Naive thymus-derived CD4-positive, alpha-beta T cell (primary cell): ENCODE results near the gene ASCC3. TPM values are rescaled to one million over a fixed set of nuclear protein-coding genes. Genes with fewer than 3 reads are reported as not detected.

Experiments used
- ATAC-seq: fragments of 150-1000 bp; cut with Tn5 transposase; 2 replicates; pipeline ENCODE4 v1.10.0; 2021; ENCODE audit warnings: mild to moderate bottlenecking, moderate library complexity
- CTCF ChIA-PET: fragments of 350-600 bp; sonication (Branson Sonifier 250); formaldehyde crosslinking; loops from one replicate; lab custom pipeline; 2021; ENCODE audit warnings: antibody characterized with exemption; lab: Charles Lee
- POLR2A ChIA-PET: fragments of 350-600 bp; sonication (Branson Sonifier 250); formaldehyde crosslinking; loops from one replicate; lab custom pipeline; 2021; ENCODE audit warnings: antibody characterized with exemption, inconsistent platforms; lab: Charles Lee
- DNase-seq, 9 donors: peaks; one replicate each; pipeline versions ENCODE4 v3.0.0 to v3.0.0-alpha.2; 2020 to 2022; ENCODE audit warnings: mixed read lengths in 1 of 9
- H3K27ac ChIP-seq: one replicate; pipeline ENCODE4 v1.7.0; 2013; ENCODE audit warnings: mild to moderate bottlenecking, low read depth, low read length, moderate library complexity
- H3K27me3 ChIP-seq, 2 donors: one replicate each; pipeline ENCODE4 v1.7.0; 2013; ENCODE audit warnings: low read length in 2 of 2, mild to moderate bottlenecking in 2 of 2, moderate library complexity in 2 of 2; ENCODE audit not compliant: control insufficient read depth in 2 of 2, insufficient read depth in 2 of 2
- H3K36me3 ChIP-seq, 3 experiments: 1 replicate in 2 of 3; 2 replicates in 1 of 3; pipeline ENCODE4 v1.7.0; 2013; ENCODE audit warnings: low read length in 3 of 3, mild to moderate bottlenecking in 3 of 3, moderate library complexity in 1 of 3; ENCODE audit not compliant: insufficient read depth in 3 of 3, control insufficient read depth in 2 of 3
- H3K4me1 ChIP-seq, 2 donors: one replicate each; pipeline ENCODE4 v1.7.0; 2013; ENCODE audit warnings: low read length in 2 of 2, mild to moderate bottlenecking in 2 of 2, moderate library complexity in 1 of 2; ENCODE audit not compliant: control insufficient read depth in 2 of 2, insufficient read depth in 2 of 2
- H3K4me3 ChIP-seq: 2 replicates; pipeline ENCODE4 v1.7.0; 2013; ENCODE audit warnings: mild to moderate bottlenecking, low read length
- H3K9me3 ChIP-seq, 3 experiments: 1 replicate in 2 of 3; 2 replicates in 1 of 3; pipeline ENCODE4 v1.7.0; 2013; ENCODE audit warnings: low read length in 3 of 3; ENCODE audit not compliant: control insufficient read depth in 2 of 3
- H3K27ac Mint-ChIP-seq, 9 donors: one replicate each; pipeline ENCODE4 v1.8.0; 2020 to 2022; ENCODE audit warnings: mixed read lengths in 9 of 9, mild to moderate bottlenecking in 8 of 9, moderate library complexity in 5 of 9, inconsistent platforms in 2 of 9
- H3K27me3 Mint-ChIP-seq, 5 donors: one replicate each; pipeline ENCODE4 v1.8.0; 2021 to 2022; ENCODE audit warnings: mixed read lengths in 5 of 5, mild to moderate bottlenecking in 1 of 5
- H3K36me3 Mint-ChIP-seq, 5 donors: one replicate each; pipeline ENCODE4 v1.8.0; 2020 to 2022; ENCODE audit warnings: mixed read lengths in 5 of 5, mild to moderate bottlenecking in 3 of 5, inconsistent platforms in 1 of 5
- H3K4me1 Mint-ChIP-seq, 7 donors: one replicate each; pipeline ENCODE4 v1.8.0; 2020 to 2022; ENCODE audit warnings: mixed read lengths in 7 of 7, mild to moderate bottlenecking in 3 of 7, inconsistent platforms in 1 of 7
- H3K4me3 Mint-ChIP-seq, 10 donors: one replicate each; pipeline ENCODE4 v1.8.0; 2020 to 2022; ENCODE audit warnings: mild to moderate bottlenecking in 10 of 10, mixed read lengths in 10 of 10, moderate library complexity in 6 of 10, inconsistent platforms in 2 of 10
- H3K9me3 Mint-ChIP-seq, 11 donors: one replicate each; pipeline ENCODE4 v1.8.0; 2020 to 2022; ENCODE audit warnings: mixed read lengths in 11 of 11, mild to moderate bottlenecking in 4 of 11, inconsistent platforms in 1 of 11, moderate library complexity in 1 of 11
- intact Hi-C, 2 donors: fragments of 100-400 bp; cut with micrococcal nuclease; formaldehyde crosslinking; loops; one replicate each; pipeline ENCODE4 v1.15.1; 2023
- polyA plus RNA-seq, 2 donors: library from polyadenylated mRNA; unstranded; fragments of 300-500 nt; fragmentation: Illumina TruSeq; gene quantifications; one replicate each; pipeline ENCODE4 v1.2.3, GENCODE V29; 2021
- total RNA-seq, 6 experiments: library from RNA in 5 of 6; stranded (reverse) in 5 of 6; gene quantifications; 1 replicate in 5 of 6; 2 replicates in 1 of 6; pipeline ENCODE4 v1.2.3 and lab custom pipeline; 2021 to 2026

ASCC3 gene
- total and polyA plus RNA-seq, 7 experiments from 2014 or later, result 19.6 to 73.8 (median 41.6) TPM

DNA sequence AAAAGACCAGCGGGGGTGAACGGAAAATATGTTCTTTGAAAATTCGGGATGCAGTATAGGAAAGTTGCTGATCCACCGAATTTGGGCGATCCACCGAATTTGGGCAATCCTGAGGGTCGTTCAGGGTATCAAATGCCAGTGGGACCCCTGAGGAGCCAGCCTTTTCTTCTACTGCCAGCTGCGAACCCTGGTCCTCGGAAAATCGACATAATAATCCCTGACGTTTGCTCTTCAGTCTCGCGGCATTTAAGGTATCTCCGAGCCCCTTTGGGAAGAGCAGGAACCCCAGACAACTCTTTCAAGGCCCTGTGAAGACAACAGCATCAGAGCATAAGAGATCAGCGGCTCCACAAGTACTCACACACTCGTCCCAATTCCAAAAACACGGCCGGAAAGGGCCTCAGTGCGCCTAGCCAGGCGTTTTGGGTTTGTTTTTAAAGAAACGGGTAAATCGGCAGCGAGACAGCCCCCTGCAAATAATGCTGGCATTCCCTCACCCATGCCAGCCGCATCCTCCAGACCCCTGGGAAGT is 417.4 kb downstream of the ASCC3 start:
- ChIA-PET POLR2A (no interaction called here), CTCF (no interaction called here)
- peaks cover 86 to 94% (median 88%) of the 10 kb centered on the region in 5 donors for H3K27me3 Mint-ChIP-seq
- Histone ChIP-seq H3K4me1 (peaks cover 6 to 15% of the 10 kb centered on the region in 2 donors), H3K36me3 (no peaks in the 10 kb centered on the region), H3K4me3 (no peak overlapping the region), H3K27ac (no peak overlapping the region), H3K27me3 (peaks cover 33 to 80% of the 10 kb centered on the region in 2 donors), H3K9me3 (peaks cover 0 to 16% (median 0%) of the 10 kb centered on the region in 3 experiments)
- peak overlapping the region in 4 of 10 donors; percentile 6 to 54 (median 31) for H3K4me3 Mint-ChIP-seq
- peak overlapping the region in 2 of 9 donors; percentile 10 to 78 for H3K27ac Mint-ChIP-seq
- peaks cover 7 to 47% (median 24%) of the 10 kb centered on the region in 7 donors for H3K4me1 Mint-ChIP-seq
- DNase-seq (no peak), ATAC-seq (no peak)
- intact Hi-C loops, result no loop called here
- H3K36me3 Mint-ChIP-seq, result peaks cover 0 to 13% (median 10%) of the 10 kb centered on the region in 5 donors
- peaks cover 2 to 73% (median 40%) of the 10 kb centered on the region in 11 donors for H3K9me3 Mint-ChIP-seq

DNA sequence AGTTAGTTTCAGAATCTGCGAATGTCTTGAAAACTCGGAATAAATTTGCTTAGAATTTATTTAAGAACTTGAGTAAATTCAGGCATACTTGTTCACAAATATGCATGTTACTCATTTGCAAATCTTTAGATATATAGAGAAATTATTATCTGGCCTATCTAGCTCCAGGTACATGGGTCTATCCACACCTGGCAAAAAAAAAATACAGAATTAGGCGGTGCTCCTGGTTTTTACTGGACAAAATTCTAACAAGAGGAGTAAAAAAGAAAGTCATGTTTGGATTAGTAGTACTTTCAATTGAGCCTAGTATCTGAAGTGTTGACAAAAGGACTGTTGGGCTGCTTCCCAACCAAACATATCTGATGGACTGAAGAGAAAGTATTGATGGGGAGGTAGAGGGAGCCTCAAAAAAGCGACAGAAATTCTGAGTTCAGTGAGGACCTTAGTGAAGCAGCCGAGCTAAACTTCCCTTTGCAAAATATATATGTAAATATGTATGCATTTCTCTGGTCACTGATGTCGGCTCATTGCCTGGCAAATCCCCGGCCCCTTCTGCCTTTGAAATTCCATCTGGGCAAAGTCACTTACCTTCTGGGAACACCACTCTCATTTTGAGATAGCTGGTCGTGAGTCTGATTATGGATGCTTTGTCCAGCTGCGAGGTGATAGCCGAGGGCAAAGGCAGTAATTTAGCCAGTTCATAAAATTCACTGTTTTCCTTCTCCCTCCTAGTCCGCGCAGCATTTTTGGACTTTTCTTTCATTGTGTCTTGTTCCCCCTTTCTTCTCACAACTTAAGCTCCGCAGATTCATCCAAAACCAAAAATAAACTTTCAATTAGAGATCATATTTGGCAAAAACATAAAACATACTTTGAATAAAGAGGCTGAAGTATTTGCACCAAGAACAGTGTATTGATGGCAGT is 418.2 kb downstream of the ASCC3 start:
- ATAC-seq (no peak), DNase-seq (no peak)
- peaks cover 33 to 82% of the 10 kb centered on the region in 2 donors for H3K27me3 ChIP-seq
- ChIA-PET POLR2A (no interaction called here), CTCF (no interaction called here)
- H3K9me3 ChIP-seq, result peaks cover 0 to 18% (median 0%) of the 10 kb centered on the region in 3 experiments
- no peak overlapping the region for H3K4me3 ChIP-seq
- peaks cover 80 to 95% (median 86%) of the 10 kb centered on the region in 5 donors for H3K27me3 Mint-ChIP-seq
- peaks cover 6 to 15% of the 10 kb centered on the region in 2 donors for H3K4me1 ChIP-seq
- peak overlapping the region in 2 of 9 donors; percentile 10 to 78 for H3K27ac Mint-ChIP-seq
- H3K36me3 Mint-ChIP-seq, result peaks cover 0 to 14% (median 9%) of the 10 kb centered on the region in 5 donors
- no peaks in the 10 kb centered on the region for H3K36me3 ChIP-seq
- peak overlapping the region in 4 of 10 donors; percentile 6 to 54 (median 18) for H3K4me3 Mint-ChIP-seq
- intact Hi-C loops, result no loop called here
- H3K27ac ChIP-seq, result no peak overlapping the region
- H3K9me3 Mint-ChIP-seq, result peaks cover 2 to 75% (median 37%) of the 10 kb centered on the region in 11 donors
- peaks cover 7 to 45% (median 24%) of the 10 kb centered on the region in 7 donors for H3K4me1 Mint-ChIP-seq

DNA sequence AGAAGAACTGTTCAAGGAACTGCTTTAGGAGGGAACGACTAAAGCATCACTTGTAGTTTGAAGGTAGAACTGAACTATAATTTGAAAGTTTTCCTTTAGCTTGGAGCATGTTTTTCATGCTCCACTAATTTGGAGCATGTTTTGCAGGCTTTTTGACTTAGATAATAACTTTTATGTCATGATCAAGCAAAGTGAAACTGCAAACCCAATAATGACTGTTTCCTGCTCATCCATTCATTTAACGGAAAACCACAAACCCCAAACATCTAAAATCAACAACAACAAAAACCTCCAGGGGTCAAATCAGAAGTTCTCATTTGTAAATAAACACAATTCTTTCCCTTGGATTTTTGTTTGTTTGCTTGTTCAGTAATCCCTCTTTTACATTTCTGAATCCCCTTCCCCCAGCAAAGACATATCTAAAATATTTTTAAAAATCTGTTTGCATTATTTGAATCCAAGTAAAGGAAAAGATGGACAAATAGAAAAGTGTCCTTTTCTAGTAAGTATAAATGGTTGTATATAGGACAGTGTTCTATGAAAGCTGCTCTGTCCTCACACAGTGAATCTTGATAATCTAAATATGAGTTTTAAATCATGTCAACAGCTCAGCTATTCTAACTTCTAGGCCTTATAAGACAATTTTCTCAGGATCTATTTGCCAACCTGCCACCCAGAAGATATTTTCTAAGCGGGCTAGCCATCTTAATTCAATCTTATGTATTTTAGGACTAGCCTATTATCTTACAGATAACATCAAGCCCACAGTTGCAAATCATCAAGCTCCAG is 419.0 kb downstream of the ASCC3 start:
- Mint-ChIP-seq H3K27me3 (peaks cover 75 to 95% (median 86%) of the 10 kb centered on the region in 5 donors), H3K27ac (peak overlapping the region in 1 of 9 donors; percentile 73), H3K4me3 (peak overlapping the region in 4 of 10 donors; percentile 5 to 21 (median 9)), H3K4me1 (peaks cover 7 to 38% (median 23%) of the 10 kb centered on the region in 7 donors), H3K9me3 (peaks cover 4 to 75% (median 33%) of the 10 kb centered on the region in 11 donors), H3K36me3 (peaks cover 0 to 15% (median 7%) of the 10 kb centered on the region in 5 donors)
- no peak overlapping the region for H3K4me3 ChIP-seq
- CTCF ChIA-PET, result no interaction called here
- DNase-seq, result no peak
- H3K36me3 ChIP-seq, result no peaks in the 10 kb centered on the region
- H3K9me3 ChIP-seq, result peaks cover 0 to 26% (median 0%) of the 10 kb centered on the region in 3 experiments
- no peak for ATAC-seq
- no peak overlapping the region for H3K27ac ChIP-seq
- POLR2A ChIA-PET, result no interaction called here
- intact Hi-C loops, result loop anchor here in 1 of 2 donors (2.0 kb wide), 1 partner anchor 851 kb away; no protein-coding TSS in a partner anchor
- H3K4me1 ChIP-seq, result peaks cover 6 to 15% of the 10 kb centered on the region in 2 donors
- peaks cover 37 to 75% of the 10 kb centered on the region in 2 donors for H3K27me3 ChIP-seq

DNA sequence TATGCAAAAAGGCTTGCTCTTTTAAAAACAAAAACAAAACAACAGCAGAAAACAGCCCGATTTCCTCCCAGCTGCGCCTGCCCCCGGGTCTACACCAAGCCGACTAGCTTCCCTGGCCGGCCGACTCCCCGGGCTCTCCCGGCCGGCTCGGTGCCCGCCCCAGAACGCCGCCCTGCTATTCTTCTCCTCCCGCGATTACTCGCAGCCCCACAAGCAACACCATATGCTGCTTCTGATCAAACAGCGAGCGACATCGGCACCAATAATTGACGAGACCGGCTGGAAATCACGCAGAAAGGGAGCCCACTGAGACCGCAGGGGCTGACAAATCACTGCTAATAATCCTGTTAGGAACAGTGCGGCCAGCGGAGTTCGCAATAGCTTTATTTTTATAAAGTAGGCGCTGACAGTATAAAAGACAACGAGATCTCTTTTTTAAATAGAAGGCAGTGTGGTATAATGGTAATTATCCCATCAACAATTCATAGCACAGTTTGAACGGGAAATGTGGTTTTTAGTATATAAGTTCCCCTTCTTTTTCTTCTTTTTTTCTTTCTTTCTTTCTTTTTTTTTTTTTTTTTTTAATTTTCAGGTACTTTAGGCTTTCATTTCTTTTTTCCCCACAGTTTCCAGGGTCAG is 419.7 kb downstream of the ASCC3 start:
- ChIA-PET CTCF (no interaction called here), POLR2A (no interaction called here)
- no peak overlapping the region for H3K4me3 ChIP-seq
- Mint-ChIP-seq H3K4me3 (peak overlapping the region in 4 of 10 donors; percentile 12 to 29 (median 22)), H3K36me3 (peaks cover 0 to 15% (median 7%) of the 10 kb centered on the region in 5 donors), H3K27me3 (peaks cover 75 to 95% (median 86%) of the 10 kb centered on the region in 5 donors), H3K9me3 (peaks cover 4 to 75% (median 36%) of the 10 kb centered on the region in 11 donors), H3K4me1 (peaks cover 4 to 31% (median 17%) of the 10 kb centered on the region in 7 donors), H3K27ac (peak overlapping the region in 1 of 9 donors; percentile 38)
- H3K27me3 ChIP-seq, result peaks cover 41 to 74% of the 10 kb centered on the region in 2 donors
- no peak overlapping the region for H3K27ac ChIP-seq
- DNase-seq (no peak), ATAC-seq (no peak)
- peaks cover 6 to 9% of the 10 kb centered on the region in 2 donors for H3K4me1 ChIP-seq
- H3K9me3 ChIP-seq, result peaks cover 0 to 21% (median 0%) of the 10 kb centered on the region in 3 experiments
- intact Hi-C loops, result loop anchor here in 1 of 2 donors (2.0 kb wide), 1 partner anchor 851 kb away; no protein-coding TSS in a partner anchor
- H3K36me3 ChIP-seq, result no peaks in the 10 kb centered on the region

DNA sequence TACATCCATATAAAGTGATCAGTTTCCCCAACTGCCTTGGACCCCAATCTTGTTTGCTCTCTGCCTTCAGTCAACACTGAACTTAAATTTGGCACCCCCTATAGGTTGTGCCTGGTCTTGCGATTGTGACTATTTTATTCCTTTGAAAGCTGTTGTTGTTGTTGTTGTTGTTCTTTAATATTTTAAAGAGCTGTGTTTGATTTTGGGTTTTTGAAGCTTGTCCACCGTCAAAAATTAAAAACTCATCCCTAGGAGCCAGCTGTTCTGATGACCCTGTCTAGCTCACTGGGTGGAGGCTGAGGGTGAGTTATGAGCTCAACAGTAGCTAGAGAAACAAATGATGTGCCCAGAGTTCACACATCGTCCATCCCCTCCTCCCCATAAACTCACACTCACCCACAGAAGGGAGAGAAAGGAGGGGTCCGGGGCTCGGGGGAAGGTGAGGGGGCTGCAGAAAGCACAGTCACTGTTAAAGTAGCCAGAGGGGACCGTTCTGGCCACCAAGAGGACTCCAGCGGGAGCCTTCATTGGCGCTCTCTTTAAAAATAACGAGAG is 420.4 kb downstream of the ASCC3 start:
- DNase-seq, result no peak
- H3K4me1 ChIP-seq, result peaks cover 6 to 9% of the 10 kb centered on the region in 2 donors
- no peaks in the 10 kb centered on the region for H3K36me3 ChIP-seq
- Mint-ChIP-seq H3K27me3 (peaks cover 74 to 95% (median 84%) of the 10 kb centered on the region in 5 donors), H3K36me3 (peaks cover 0 to 12% (median 6%) of the 10 kb centered on the region in 5 donors), H3K4me3 (peak overlapping the region in 1 of 10 donors; percentile 21), H3K4me1 (peaks cover 0 to 25% (median 12%) of the 10 kb centered on the region in 7 donors), H3K9me3 (peaks cover 4 to 74% (median 37%) of the 10 kb centered on the region in 11 donors), H3K27ac (no peak overlapping the region)
- no peak for ATAC-seq
- H3K4me3 ChIP-seq, result no peak overlapping the region
- ChIA-PET POLR2A (no interaction called here), CTCF (no interaction called here)
- peaks cover 0 to 20% (median 0%) of the 10 kb centered on the region in 3 experiments for H3K9me3 ChIP-seq
- no peak overlapping the region for H3K27ac ChIP-seq
- intact Hi-C loops, result loop anchor here in 1 of 2 donors (2.0 kb wide), 1 partner anchor 850 kb away; no protein-coding TSS in a partner anchor
- peaks cover 45 to 68% of the 10 kb centered on the region in 2 donors for H3K27me3 ChIP-seq
